Right atrium auricular region (tissue), 2 donors: ENCODE results near the gene MRPL50. TPM values are rescaled to one million over a fixed set of nuclear protein-coding genes. Genes with fewer than 3 reads are reported as not detected.
A peak's percentile ranks its signal among the peaks of the same experiment; 100 is the strongest.

Experiments used
- DNase-seq: peaks from one replicate; pipeline ENCODE4 v3.0.0-alpha.2; 2019; ENCODE audit warnings: low spot score
- H3K27ac ChIP-seq, 2 donors: fragments of 200-600 bp; sonication (generic); 1 replicate in 1 of 2; 2 replicates in 1 of 2; pipeline ENCODE4 v1.5.1; 2016 to 2019
- H3K27me3 ChIP-seq, 2 donors: fragments of 200-600 bp; sonication (generic); one replicate each; pipeline versions ENCODE4 v1.5.1 to v1.6.0; 2017 to 2019
- H3K36me3 ChIP-seq: fragments of 200-600 bp; sonication (generic); one replicate; pipeline ENCODE4 v1.5.1; 2016
- H3K4me1 ChIP-seq, 2 donors: fragments of 200-600 bp; sonication (generic); one replicate each; pipeline versions ENCODE4 v1.5.1 to v1.6.0; 2017 to 2019
- H3K4me3 ChIP-seq, 2 donors: fragments of 200-600 bp; sonication (generic); 1 replicate in 1 of 2; 2 replicates in 1 of 2; pipeline ENCODE4 v1.5.1; 2017 to 2019; ENCODE audit warnings: mild to moderate bottlenecking in 1 of 2, moderate library complexity in 1 of 2
- H3K9me3 ChIP-seq, 2 donors: fragments of 200-600 bp; sonication (generic); one replicate each; pipeline ENCODE4 v1.5.1; 2019
- CTCF ChIP-seq, 2 donors: fragments of 200-600 bp; sonication (generic); IDR thresholded peaks; one replicate each; pipeline ENCODE4 v1.5.1; 2019; ENCODE audit warnings: antibody characterized with exemption in 2 of 2
- total RNA-seq, 2 donors: library from RNA; depleted of rRNA; stranded (reverse); fragments of >200 nt; gene quantifications; one replicate each; pipeline ENCODE4 v1.1.0, GENCODE V29; 2016

MRPL50 gene
- total RNA-seq, 2 donors from 2014 or later, result 12.5 to 14.8 TPM

- H3K27me3 ChIP-seq, result no peaks in the 10 kb centered on the region
- TF ChIP-seq CTCF (IDR thresholded peaks at IDR 0.05), result no peak
- no peak overlapping the region for H3K27ac ChIP-seq
- H3K4me3 ChIP-seq, result no peak overlapping the region
- peaks cover 21 to 63% of the 10 kb centered on the region in 2 donors for H3K9me3 ChIP-seq
- peaks cover 0 to 18% of the 10 kb centered on the region in 2 donors for H3K4me1 ChIP-seq
- H3K36me3 ChIP-seq, result peaks cover 86% of the 10 kb centered on the region
- no peak for DNase-seq
These were observed 5.3 kb upstream of the MRPL50 start for GRCh38 chr9:101403516-101404285.

- TF ChIP-seq CTCF (IDR thresholded peaks at IDR 0.05), result no peak
- DNase-seq, result no peak
- Histone ChIP-seq H3K9me3 (peaks cover 3 to 27% of the 10 kb centered on the region in 2 donors), H3K36me3 (peaks cover 51% of the 10 kb centered on the region), H3K4me3 (peak overlapping the region; percentile 75 to 84), H3K27ac (peak overlapping the region; percentile 87 to 92), H3K27me3 (no peaks in the 10 kb centered on the region), H3K4me1 (peaks cover 0 to 40% of the 10 kb centered on the region in 2 donors)
These were observed 1.7 kb upstream of the MRPL50 start for GRCh38 chr9:101400120-101400519.

- no peak for TF ChIP-seq CTCF (IDR thresholded peaks at IDR 0.05)
- Histone ChIP-seq H3K4me1 (peaks cover 0 to 40% of the 10 kb centered on the region in 2 donors), H3K27ac (peak overlapping the region; percentile 87 to 92), H3K36me3 (peaks cover 45% of the 10 kb centered on the region), H3K4me3 (peak overlapping the region; percentile 75 to 84), H3K9me3 (peaks cover 3 to 22% of the 10 kb centered on the region in 2 donors), H3K27me3 (no peaks in the 10 kb centered on the region)
- DNase-seq, result no peak
These were observed 1.2 kb upstream of the MRPL50 start for GRCh38 chr9:101399643-101399970.

- H3K36me3 ChIP-seq, result peaks cover 40% of the 10 kb centered on the region
- peak overlapping the region; percentile 87 to 92 for H3K27ac ChIP-seq
- no peak for DNase-seq
- H3K4me1 ChIP-seq, result peaks cover 0 to 40% of the 10 kb centered on the region in 2 donors
- no peaks in the 10 kb centered on the region for H3K27me3 ChIP-seq
- TF ChIP-seq CTCF (IDR thresholded peaks at IDR 0.05), result no peak
- peaks cover 3 to 17% of the 10 kb centered on the region in 2 donors for H3K9me3 ChIP-seq
- peak overlapping the region; percentile 75 to 84 for H3K4me3 ChIP-seq
These were observed 668 bp upstream of the MRPL50 start for GRCh38 chr9:101398930-101399642.

GRCh38 chr9:101397746-101398067 is 711 bp downstream of the MRPL50 start:
- Histone ChIP-seq H3K9me3 (peaks cover 2 to 19% of the 10 kb centered on the region in 2 donors), H3K4me1 (peaks cover 0 to 40% of the 10 kb centered on the region in 2 donors), H3K4me3 (peak overlapping the region; percentile 75 to 84), H3K27me3 (no peaks in the 10 kb centered on the region), H3K27ac (peak overlapping the region; percentile 87 to 92), H3K36me3 (peaks cover 26% of the 10 kb centered on the region)
- TF ChIP-seq CTCF (IDR thresholded peaks at IDR 0.05), result no peak
- DNase-seq, result no peak
